Neural crest cell (in vitro differentiated cells): ENCODE data around the gene NT5E. TPM values are rescaled to one million over a fixed set of nuclear protein-coding genes. Genes with fewer than 3 reads are reported as not detected.

Source experiments
- DNase-seq: peaks from one replicate; pipeline ENCODE4 v3.0.0; 2021; ENCODE audit warnings: low read depth, mixed read lengths, low spot score
- H3K27ac Mint-ChIP-seq: one replicate; pipeline ENCODE4 v1.8.0; 2021; ENCODE audit warnings: mild to moderate bottlenecking, mixed read lengths; ENCODE audit not compliant: unreplicated experiment
- H3K27me3 Mint-ChIP-seq: 2 replicates; pipeline ENCODE4 v1.8.0; 2021; ENCODE audit warnings: low read depth, mild to moderate bottlenecking, mixed read lengths
- H3K36me3 Mint-ChIP-seq: 2 replicates; pipeline ENCODE4 v1.8.0; 2021; ENCODE audit warnings: low read depth, mild to moderate bottlenecking, mixed read lengths
- H3K4me1 Mint-ChIP-seq: 2 replicates; pipeline ENCODE4 v1.8.0; 2021; ENCODE audit warnings: mixed read lengths
- H3K4me3 Mint-ChIP-seq: one replicate; pipeline ENCODE4 v1.8.0; 2021; ENCODE audit warnings: mild to moderate bottlenecking, mixed read lengths
- H3K9me3 Mint-ChIP-seq: 2 replicates; pipeline ENCODE4 v1.8.0; 2021; ENCODE audit warnings: mixed read lengths
- CTCF ChIP-seq: fragments of 200-600 bp; sonication (generic); conservative IDR thresholded peaks from 2 replicates; pipeline ENCODE4 v1.5.0; 2021; ENCODE audit warnings: antibody characterized with exemption, mild to moderate bottlenecking
- total RNA-seq: library from RNA; stranded (reverse); gene quantifications from 2 replicates; pipeline ENCODE4 v1.2.1, GENCODE V29; 2021

Gene NT5E
- total RNA-seq, 1 donor from 2014 or later: 0.28 TPM

- peaks cover 12% of the 10 kb centered on the region for H3K36me3 Mint-ChIP-seq
- DNase-seq: no peak
- no peak overlapping the region for H3K27ac Mint-ChIP-seq
- no peak for TF ChIP-seq CTCF
- H3K27me3 Mint-ChIP-seq: no peaks in the 10 kb centered on the region
- no peak overlapping the region for H3K4me3 Mint-ChIP-seq
- H3K4me1 Mint-ChIP-seq: no peaks in the 10 kb centered on the region
- H3K9me3 Mint-ChIP-seq: no peaks in the 10 kb centered on the region
Measured at GRCh38 chr6:85544776-85545175, 94.9 kb downstream of the NT5E start.

Other genes starting within 250 kb of the NT5E start
- 54.1 and 56.4 TPM in 2 replicates for gene SNX14, start 143.8 kb downstream of the NT5E start, total RNA-seq
- gene SYNCRIP, start 192.8 kb downstream of the NT5E start, total RNA-seq: 144 and 146 TPM in 2 replicates